H1 (cell line): ENCODE measurements around the gene TIMMDC1. TPM values are rescaled to one million over a fixed set of nuclear protein-coding genes. Genes with fewer than 3 reads are reported as not detected.

Experiments used
- CBX8 ChIP-seq: fragments of 300-800, 300-1000 bp; sonication (generic); IDR thresholded peaks from 2 replicates; pipeline ENCODE4 v1.7.1; 2016; ENCODE audit warnings: low read depth, low read length, borderline replicate concordance
- CEBPB ChIP-seq: IDR thresholded peaks from 2 replicates; pipeline ENCODE4 v1.6.1; 2012; ENCODE audit warnings: low read depth, low read length
- CTBP2 ChIP-seq: IDR thresholded peaks from 2 replicates; pipeline ENCODE4 v1.7.0; 2011; ENCODE audit warnings: borderline replicate concordance, mild to moderate bottlenecking, moderate library complexity, mixed read lengths, low read length; ENCODE audit not compliant: insufficient read depth, insufficient read length
- GABPA ChIP-seq: IDR thresholded peaks from 2 replicates; pipeline ENCODE4 v1.6.1; 2011; ENCODE audit warnings: mild to moderate bottlenecking, low read length, moderate library complexity, borderline replicate concordance; ENCODE audit not compliant: insufficient read depth
- GTF2F1 ChIP-seq: IDR thresholded peaks from 2 replicates; pipeline ENCODE4 v1.6.1; 2012; ENCODE audit warnings: low read depth, low read length, improper control_type of control experiment, borderline replicate concordance
- polyA plus RNA-seq, 7 experiments: library from polyadenylated mRNA; depleted of rRNA in 3 of 7; stranded (reverse) in 5 of 7; unstranded in 2 of 7; fragments of >200 nt in 5 of 7; fragments of 200-250 nt in 2 of 7; gene quantifications; 1 replicate in 5 of 7; 2 replicates in 1 of 7; 4 replicates in 1 of 7; pipeline versions ENCODE4 v1.2.1 to v1.2.3, GENCODE V29; 2011 to 2013; ENCODE audit warnings: missing spikeins in 2 of 7, mixed read lengths in 2 of 7
- total RNA-seq: library from RNA; stranded (reverse); fragmentation: NEBNext Ultra II Directional; extraction: Animal tissue kit (Norgen Biotek cat#: 25700); gene quantifications from 2 replicates; pipeline ENCODE4 v1.2.1, GENCODE V29; 2021

TIMMDC1 gene
- total and polyA plus RNA-seq, 2 of the 8 experiments (the other 6 are each of a cell fraction or from before 2014, with no cell fraction given) = 80.7 to 128 TPM

DNA sequence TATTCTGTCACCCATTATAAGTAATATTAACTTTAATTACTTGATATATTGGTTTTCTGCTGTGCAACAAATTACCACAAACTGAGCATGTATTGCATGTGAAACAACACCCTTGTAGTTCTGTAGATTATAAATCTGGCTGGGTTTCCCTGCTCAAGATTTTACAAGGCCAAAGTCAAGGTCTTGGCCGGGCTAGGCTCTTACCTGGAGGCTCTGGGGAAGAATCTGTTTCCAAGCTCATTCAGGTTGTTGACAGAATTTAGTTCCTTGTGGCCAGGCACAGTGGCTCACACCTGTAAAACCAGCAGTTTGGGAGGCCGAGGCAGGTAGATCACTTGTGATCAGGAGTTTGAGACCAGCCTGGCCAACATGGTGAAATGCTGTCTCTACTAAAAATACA lies 16.3 kb downstream of the TIMMDC1 start (continued):
- TF ChIP-seq GTF2F1 = no peak
- TF ChIP-seq CTBP2 = no peak
- no peak for TF ChIP-seq CEBPB
- no peak for TF ChIP-seq GABPA
- no peak for TF ChIP-seq CBX8
- TF ChIP-seq, all 59 proteins: peak for 0
